ENCODE measurements around the gene METTL16.
A peak's percentile ranks its signal among the peaks of the same experiment; 100 is the strongest.

Gene METTL16

DNA sequence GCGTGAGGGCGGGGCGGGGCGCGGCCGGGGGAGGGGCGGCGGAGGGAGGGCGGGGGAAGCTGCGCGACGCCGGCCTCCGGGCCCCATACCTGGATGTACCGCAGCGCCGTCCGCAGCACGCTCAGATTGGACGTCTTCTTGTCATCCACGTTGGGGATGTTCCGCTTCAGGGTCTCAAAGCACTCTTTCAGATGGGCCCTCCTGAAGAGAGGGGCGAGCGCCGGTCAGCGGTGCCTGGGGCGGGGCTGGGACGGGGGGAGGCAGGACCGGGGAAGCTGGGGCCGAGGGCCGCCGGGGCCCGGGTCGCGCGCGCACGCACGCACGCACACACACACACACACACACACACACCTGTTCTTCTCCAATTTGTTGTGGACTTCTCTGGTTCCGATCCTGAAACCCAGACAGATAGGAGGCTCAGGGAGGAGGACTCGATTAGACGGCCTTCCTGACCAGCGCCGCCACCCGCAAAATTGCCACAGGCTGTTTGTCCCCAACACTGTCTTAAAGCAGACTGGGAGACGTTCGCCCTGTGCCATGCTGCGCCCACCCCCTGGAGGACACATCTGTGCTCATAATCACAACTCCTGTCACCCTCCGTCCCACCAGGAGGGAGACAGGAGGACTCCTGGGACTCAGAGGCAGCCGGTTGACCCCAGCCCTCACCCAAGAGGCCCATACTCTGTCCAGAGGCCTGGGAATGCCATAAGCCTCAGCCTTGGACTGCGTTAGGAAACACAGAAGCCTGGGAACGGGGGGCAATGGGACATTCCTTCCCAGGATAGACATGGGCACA is 117.5 kb downstream of the METTL16 start:
- DNase-seq, result no peak

DNA sequence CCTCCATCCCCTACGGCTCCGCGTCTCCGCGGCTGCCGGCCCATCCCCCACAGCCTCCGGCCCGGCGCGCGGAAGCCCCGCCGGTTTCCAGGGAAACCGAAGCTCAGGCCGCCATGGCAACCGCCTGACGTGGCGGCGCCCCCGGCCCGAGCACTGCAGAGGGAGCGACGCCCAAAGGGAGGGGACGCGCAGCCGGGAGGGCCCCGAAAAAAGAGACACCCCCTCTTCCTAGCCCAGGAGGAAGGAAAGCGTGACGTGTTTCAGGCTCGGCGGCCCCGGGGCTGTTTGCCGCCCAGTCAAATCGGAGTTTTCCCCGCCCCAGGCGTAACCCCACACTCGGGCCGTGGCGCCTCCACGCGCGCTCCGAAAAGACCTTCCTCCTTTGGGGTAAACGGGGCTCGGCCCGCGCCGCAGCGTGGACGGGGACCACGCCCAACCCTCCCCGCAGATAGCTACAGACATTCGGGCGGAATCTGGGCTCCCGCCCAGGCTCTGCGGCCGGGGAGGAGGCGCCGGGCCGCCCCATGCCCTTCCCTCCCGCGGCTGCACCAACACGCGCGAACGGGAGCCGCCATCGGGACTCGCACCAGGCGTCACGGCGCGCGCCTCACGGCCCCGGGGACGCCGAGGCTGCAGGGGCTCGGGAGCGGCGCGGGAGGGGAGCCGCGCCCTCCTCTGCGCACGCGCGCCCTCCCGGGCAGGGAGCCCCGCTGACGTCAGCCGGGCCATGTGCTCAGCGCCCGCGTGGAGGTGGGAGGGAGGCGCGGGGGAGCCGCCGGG is 118.3 kb downstream of the METTL16 start:
- DNase-seq, result peak; percentile 65

DNA sequence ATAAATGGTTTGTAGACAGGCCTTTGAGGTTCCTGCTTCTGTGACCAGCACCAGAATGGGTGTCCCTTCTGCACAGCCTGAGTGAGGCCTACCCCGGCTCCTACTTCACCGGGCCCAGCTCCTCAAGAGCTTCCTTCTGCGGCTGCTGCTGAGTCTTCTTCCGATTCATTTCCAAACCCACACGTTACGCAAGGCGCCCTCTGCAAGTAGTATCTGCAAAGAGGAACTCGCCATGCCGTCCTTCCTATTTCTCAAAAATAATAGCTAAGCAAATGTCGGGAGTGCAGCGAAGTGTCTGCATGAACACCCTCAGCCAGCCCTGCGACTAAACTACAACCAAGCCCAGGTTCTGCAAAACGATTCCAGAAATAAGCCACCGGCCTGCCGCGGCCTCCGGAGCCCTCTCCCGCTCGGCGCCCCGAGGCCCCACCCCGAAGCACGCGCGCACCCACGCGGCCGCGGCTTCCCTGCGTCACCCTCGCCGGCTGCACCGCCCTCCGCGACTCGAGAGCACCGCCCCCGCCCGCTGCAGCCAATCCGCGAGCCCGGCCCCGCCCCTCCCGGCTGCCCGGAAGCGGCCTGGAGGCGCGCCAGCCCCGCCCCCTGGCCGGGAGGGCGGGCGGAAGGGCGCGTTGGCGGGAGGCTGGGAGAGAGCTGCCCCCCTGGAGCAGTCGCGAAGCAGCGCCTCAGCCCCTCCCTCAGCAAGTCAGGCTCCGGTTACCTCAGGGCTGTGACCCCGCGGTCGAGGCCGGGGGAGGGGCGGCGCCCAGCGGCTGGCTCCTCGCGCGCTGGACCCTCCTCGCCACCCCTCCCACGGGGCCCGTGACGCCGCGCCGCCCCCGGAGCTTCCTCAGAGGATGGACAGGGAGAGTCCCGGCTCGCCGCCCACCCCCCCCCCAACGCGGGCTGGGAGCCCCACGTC is 119.2 kb downstream of the METTL16 start:
- DNase-seq, result peak; percentile 83

DNA sequence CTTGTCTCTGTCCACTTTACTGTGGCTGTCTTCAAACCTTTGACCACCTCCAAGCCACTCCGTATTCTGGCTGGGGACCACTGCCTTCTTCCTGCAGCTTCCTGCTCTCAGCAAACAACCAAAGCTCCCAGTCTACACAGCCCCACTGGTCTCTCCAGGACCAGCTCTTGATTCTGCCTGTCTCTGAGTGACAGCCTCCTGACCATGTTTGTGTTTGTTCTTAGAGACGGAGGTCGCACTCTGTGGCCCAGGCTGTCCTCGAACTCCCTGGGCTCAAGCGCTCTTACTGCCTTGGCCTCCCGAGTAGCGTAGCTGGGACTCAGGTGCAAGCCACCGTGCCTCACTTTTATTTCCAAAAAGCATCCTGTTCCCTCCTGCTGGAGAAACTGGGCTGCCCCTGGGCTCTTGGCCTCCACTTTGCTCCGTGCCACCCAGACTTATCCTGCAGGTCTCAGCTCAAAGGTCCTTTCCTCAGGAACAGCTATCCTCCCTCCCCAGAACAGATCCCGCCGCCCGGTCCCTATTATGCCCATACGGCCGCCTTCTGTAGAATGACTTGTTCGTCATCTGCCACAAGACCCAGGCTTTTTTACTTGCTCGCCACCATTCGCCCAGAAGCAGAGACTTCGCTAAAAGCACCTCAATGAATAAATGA is 120.0 kb downstream of the METTL16 start:
- DNase-seq, result no peak

DNA sequence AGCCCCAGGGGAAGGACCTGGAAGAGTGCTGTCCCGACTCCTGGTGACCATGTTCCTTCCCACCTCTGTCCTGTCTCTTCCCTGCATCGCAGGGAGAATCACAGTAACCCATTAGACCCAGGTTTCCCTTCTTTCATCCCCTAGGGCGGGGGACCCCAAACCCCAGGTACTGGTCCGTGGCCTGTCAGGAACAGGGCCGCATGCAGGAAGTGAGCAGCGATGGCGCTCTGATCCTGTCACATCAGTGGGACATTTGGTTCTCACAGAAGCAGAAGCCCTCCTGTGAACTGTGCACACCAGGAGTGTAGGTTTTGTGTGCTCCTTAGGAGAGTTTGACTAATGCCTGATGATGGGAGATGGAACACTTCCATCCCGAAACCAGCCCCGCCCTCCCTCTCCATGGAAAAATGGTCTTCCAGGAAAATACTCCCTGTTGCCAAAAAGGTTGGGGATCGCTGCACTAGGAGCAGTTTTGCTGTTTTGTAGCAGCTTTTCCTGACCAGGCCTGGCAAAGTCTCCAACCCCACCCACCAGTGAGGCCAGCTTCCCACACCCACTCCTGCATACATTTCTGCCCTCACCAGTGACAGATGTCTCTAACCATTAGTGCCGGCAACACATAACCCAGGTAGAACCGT is 121.4 kb downstream of the METTL16 start:
- no peak for DNase-seq

DNA sequence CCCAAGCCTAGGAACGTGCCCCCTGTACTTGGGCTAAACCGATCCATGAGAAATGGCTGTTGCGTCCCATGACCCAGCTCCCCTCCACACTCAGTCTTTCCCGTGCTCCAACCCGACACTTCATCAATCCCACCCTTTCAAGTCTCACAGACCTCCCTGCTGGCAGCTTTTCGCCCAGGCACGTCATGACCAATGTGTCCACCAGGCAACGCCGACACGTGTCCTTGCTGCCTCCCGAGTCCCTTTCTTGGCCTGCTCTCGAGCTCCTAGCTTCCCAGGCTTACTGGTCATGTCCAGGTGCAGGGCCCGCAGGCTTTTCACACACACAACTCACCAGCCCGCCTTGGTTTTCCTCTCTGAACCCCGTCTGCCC is 123.0 kb downstream of the METTL16 start:
- no peak for DNase-seq

DNA sequence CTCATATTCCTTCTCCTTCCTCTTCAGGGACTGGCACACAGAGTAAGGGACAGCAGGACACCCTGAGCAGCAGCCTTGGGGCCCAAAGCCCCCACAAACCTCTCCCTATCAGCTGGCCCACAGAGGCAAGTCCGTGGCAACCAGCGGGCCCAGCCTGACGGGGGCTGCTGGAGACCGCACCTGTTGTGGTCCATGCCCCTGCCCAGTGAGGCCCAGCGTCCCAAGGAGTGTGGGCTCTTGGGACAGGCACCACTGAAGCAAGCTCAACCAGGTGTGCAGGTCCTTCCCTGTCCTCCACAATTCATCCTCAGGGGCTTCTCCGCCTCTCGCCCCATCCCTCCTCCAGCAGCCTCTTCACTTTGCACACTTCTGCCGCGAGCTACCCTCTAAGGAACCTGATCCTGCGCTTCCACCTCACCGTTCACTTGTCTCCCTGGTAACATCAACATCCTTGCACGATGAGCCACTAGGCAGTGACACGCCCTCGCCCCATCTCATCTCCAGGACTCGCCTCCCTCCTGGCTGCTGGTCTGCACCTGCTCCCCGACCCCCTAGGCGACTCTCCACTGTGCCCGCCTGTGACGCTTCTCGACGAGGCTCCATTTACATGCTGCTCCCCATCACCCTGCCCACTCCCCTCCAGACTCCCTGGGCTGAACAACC is 123.5 kb downstream of the METTL16 start:
- no peak for DNase-seq

DNA sequence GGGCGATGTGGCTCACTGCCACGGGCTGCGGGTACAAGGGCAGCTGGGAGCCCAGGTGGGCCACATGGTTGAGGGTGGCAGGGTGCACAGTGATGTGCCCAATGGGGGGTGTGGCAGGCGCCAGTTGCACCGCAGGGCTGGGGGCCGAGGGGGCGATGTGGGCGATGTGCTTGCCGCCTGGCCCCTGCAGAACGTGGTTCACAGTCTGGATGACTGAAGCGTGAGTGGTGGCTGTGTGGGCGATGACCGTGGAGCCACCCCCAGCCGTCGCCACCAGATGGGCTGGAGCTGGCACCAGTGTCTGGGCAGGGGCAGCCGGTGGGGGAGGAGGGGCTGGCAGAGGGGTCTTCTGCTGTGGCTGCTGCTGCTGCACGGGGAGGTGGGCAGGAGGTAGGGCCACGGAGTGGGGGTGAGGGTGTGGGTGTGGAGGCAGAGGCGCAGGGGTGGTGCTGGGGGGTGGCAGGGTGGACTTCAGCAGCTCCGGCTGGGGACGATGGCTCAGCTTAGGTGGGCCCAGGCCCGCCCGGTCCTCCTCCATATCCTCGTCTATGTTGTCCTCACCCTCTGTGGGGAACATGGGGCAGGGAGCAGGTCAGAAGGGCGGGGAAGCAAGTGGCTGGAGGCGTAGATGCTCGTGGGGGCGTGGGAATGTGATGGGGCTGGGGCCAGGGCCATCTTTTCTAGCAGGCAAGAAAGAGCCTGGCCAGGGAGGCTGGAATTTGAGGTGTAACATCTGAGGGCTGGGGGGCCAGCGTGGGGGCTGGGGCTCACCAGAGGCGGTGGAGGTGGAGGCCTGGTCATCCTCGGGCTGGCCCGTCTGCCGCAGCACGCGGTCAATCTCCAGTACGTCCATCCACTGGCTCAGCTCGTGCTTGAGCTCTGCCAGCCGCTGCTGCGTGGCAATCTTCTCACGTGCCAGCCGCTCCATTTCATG is 124.3 kb downstream of the METTL16 start:
- DNase-seq, result no peak

DNA sequence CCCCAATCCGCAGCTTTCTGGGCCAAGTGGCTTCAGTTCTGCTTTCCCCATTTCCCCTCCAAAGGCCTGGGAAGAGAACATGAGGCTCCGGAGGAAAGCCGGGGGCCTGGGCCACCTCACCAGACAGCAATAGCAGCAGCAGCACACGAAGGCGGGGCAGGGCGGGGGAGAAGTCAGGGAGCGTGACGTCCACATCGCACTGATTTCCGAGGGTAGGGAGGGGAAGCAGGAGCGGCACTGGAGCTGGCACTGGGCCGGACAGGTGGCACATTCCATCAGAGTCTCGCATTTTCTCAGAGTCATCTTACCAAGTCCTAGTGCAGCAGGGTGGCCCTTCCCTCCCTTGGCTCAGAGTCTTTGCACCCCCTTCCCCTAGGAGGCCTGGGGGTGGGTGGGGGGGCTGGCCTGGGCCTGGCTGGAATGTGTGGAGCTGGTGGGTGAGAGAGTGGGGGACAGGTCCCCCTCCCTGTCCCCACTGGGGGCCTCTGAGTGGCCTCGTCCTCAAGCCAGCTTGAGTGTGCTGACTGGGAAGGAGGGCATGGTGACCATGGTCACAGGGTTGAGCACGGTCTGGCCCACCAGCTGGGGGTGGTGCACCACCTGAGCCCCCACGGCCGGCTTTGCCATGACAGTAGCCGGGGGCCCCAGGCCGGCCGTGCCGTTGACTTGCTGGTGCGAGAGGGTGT is 125.1 kb downstream of the METTL16 start:
- no peak for DNase-seq

DNA sequence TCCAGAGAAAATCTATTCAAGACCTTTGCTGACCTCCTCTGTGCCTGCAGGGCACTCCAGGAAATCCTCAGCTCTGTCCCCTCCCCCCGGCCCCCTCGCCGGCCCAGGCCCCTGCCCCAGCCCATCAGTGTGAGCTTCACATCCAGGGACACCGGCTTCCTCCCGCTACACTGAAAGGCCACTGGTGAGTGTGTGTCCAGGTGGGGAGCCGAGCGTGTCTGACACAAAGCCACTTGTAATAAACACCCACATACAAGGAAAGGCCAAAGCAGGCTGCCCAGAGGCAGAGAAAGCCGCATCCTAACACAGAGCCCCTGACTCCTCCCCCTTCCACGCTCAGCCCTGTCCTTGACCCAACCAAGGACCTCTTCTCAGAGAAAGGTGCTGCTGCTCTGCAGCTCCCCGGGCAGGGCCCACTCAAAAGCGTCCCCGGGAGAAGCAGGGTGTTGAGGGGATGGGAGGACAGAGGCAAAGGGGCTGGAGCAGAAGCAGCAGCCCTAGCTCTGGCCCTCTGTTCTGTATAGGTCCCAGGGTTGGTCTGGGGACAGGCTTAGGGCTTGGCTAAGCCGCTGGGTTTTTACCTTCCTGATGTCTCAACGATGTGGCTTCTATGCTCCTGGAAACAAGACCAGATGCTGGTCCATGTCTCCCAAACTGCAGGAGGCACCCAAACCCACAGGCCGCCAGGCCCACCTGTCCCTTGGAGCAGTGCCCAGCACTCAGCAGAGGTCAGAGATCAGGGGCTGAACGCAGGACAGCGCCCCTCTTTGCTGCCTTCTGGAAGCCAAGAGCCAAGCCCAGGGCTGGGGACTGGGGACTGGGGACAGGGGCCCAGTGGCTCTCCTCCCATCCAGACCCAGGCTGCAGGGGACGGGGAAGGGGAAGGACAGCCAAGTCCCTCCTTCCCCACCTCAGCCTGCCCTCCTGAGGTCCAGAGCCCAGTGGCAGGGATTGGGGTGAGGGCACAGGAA is 126.2 kb downstream of the METTL16 start:
- DNase-seq, result no peak

DNA sequence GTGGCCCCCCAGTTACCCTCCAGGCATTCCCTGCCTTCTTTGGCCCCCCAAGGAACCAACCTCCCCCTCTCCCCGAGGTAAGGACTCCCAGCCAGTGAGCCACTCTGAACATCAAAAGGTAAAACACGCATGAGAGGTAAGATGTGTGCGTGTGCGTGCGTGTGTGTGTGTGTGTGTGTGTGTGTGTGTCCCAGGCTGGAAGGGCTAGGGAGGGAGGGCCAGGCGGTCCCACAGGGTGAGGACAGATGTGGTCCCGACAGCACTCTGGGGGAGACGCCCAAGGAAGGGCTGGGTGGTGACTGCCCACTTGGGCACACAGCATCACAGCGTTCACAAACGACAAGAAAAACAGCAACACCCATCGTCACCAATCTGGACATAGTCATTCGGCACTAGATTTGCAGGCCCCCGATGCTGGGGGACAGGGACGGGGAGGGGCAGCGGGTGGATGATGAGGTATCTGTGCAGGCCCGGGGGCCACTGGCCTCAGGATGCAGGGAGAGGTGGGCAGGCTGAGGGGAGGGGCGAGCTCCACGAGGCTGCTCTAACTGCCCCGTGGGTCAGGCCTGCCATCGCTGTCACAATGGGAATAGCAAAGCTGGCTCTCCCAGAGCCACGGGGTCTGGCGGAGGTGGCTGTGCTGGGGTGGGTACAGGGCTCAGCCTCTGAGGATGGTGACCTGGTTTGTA is 127.1 kb downstream of the METTL16 start:
- DNase-seq, result no peak

DNA sequence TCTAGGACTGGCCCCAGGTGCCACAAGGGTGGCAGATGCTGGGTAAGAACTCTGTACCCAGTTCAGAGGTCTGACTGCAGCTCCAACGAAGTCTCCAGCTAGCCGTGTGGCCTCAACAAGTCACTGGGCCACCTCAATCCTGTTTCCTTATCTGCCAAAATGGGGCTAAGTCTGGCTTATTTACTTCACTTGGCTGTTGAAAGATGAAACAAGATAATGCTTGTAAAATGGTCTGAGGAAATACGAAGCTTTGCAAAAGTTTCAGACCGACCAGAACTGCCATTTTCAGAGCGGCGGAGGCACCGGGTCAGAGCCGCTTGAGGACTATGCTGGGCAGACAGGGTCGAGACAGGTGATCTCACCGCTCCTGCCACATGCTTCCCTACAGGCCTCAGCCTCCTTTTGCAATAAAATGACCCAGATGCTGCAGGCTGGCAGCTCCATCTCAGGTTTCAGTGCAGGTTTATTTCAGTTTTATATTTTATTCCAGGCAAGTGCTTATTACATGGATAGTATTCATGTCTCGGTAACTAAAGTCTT is 128.0 kb downstream of the METTL16 start:
- DNase-seq, result no peak

DNA sequence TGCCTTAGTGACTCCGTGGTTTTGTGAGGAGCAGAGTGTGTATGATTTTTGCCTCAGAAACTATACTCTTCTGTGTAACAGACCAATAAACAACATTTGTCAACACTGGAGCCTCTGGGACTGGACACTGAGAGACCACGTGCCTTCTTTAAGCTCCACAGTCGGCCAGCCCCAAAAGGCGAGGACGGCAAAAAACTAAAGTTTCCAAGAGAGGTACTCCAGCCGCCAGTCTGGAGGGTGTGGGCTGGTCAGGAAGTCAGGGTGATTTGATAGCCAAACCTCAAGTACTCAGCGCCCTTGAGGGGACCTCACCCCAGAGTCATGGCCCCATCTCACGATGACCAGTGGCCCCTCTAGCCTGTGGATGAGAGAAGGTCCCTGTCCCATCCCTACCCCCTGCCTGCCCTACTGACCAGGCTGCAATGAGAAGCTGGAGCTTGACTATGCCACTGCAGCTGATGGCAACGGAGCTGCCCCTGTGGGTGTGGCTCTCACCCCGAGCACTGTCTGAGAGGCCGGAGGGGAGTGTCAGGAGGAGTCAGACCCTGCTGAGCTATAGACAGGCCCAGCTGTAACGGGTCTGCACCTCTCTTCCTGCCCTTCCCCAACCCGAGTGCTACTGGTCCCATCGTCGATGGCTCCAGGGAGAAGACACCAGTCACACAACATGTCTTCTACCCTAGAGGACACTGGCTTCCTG is 130.6 kb downstream of the METTL16 start:
- no peak for DNase-seq

DNA sequence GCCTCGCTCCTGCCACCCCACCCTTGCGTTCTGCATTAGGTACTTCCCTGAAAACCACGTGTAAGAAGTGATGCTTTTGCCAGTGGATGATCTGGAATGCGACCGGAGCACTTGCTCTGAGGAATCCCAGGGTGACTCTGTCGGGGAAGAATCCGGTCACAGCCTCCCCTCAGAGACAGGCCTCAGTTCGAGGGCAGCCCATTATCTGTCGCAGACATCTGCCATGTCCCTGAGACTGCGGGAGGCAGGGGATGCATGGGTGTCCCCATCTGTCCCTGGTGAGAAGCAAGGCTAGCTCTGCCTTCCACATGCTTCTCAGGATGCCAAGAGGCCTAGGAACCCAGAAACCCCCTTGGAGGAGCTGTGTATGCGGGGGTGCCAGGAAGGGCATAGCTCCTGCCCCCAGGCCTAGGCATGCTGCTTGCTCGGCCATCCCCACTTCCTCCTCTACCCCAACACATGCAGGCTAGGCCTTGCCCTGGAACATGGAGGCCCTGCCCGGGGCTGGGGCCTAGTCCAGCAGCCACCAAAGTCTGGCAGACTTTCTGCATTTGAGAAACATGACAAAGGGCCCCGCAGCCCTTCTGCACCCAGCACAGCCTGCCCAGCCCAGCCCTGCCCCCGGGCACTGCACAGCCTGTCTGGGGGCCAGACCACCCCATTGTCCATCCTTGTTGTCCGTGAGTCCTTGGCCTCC is 131.3 kb downstream of the METTL16 start:
- DNase-seq, result no peak

DNA sequence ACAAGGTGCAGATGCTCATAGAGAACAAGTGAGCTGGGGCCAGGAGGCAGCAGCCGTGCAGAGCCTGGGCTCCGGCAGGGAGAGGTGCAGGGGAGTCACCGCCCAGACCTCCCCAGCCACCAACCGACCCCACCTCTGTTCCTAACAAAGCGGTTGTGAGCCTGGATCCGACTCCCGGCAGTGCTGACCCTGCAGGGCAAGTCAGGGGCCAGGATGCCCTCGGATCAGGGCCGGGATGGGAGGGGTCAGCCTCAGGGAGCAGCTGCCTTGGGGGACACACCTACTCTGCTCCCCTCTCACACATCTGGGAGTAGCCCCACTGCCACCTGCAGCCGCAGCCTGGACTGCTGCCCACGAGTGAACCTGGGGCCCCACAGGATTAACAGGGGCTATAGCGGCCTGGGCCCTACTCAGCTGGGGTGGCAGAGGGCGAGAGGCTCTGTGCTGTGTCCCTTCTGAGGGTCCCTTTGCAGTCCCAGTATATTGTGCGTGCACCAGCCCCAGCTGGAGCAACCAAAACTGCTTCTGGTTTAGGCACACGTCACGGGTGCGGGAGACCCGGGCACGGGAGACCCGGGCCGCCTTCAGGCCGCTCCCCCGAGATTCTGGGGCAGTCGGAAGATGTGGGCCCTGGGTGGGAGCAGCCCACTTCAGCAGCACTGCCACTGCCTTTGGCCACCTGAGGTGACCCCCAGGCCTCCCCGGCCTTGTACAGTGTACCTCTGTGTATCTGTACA is 132.0 kb downstream of the METTL16 start:
- DNase-seq, result no peak

DNA sequence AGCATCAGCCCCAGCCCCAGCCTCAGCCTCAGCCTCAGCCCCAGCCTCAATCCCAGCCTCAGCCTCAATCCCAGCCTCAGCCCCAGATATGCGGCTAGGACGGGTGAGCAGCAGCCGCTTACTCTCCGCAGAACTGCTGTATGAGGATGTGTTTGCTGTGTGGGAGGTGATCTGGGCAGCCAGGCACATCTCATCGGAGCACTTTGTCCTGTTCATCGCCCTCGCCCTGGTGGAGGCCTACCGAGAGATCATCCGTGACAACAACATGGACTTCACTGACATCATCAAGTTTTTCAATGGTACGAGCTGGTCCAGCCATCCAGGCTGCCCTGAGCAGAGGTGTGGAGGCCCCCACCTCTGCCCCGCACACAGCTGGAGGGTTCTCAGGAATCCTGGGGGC is 132.8 kb downstream of the METTL16 start:
- DNase-seq, result no peak
